ENCODE data around the gene ABCA9.
"Not testable (repeated sequence)": the region's sequence is repeated elsewhere in the genome, so short reads cannot be mapped to it uniquely, and the experiment has no call there.

Gene ABCA9

DNA sequence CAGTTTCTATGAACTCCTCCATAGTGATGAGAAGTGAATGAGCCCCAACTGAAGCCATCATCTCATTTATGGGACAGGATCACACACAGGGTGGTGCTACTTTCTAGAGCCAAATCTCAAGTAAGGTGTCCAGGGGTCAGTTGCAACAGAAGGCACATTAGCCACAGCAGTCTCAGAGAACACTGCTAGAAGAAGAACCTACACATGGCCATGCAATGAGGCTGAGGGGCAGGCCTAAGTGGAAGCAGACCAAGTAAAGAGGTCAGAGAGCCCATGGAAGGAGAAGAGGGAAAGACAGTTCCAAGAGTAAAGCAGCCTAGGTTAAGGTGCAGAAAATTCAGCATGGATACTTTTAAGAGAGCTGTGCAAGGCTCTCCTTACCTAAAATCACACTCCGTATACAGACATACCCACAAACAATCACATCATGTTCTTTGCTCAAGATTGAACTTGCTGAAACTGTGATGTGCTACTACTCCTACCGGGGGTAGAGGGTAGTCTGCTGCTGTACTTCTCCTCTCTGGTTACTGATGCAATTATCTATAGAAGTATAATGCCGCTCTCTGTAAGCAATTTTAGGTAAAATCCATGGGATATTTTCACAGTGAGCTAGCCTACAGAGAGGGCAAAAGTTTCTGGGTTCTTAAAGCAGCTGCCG lies 107.3 kb downstream of the ABCA9 start:
- no peak for DNase-seq

DNA sequence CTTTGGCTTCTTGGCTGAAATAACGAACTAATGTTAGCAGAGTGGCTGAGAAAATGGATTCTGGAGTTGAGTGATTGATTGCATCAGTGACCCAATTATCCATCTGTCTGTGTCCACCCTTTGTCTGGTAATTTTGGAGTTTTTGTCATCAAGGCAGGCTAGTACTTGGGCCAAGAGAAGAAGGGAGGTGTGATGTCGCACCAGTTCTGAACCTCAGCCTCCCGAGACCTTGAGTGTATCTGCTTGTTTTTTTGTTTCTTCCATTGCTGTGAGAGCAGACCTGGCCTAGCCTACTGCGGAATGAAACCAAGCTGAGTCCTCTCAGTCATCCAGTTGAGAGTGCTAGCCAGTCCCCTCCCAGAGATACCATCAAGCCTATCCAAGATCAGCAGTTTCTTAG lies 110.0 kb downstream of the ABCA9 start:
- DNase-seq, result no peak

DNA sequence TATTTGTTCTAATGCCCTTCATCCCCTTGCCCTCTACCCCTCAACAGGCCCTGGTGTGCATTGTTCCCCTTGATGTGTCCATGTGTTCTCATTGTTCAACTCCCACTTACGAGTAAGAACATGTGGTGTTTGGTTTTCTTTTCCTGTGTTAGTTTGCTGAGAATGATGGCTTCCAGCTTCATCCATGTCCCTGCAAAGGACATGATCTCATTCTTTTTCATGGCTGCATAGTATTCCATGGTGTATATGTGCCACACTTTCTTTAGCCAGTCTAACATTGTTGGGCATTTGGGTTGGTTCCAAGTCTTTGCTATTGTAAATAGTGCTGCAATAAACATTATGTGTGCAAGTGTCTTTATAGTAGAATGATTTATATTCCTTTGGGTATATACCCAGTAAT lies 112.9 kb downstream of the ABCA9 start:
- not testable (repeated sequence) for DNase-seq

DNA sequence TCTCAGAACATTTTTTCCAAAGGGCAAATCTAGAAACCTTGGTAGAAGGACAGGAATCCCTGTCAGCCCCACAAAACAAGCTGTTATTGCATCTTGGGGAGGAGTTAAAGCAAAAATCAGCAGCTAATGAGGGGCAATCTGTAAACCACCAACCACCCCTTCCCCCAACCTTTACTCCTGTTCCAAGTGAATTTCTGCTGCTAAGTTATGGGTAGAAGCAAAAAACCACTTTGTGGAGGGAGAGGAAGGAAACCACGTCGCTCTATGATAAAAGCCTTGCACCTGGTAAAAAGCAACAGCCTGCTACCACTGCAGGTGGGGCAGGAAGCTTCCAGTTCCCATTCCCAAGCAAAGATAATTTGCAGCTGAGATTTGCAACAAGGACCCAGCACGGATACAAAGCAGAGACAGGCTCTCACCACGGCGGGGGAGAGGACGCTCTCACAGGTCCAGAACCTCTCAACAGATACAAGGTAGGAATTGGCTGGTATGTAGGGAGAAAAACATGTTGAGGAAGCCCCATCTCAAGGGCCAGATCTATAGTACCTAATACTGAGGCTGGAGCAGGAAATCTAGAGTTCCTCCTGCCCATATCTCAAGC lies 116.2 kb downstream of the ABCA9 start:
- no peak for DNase-seq

DNA sequence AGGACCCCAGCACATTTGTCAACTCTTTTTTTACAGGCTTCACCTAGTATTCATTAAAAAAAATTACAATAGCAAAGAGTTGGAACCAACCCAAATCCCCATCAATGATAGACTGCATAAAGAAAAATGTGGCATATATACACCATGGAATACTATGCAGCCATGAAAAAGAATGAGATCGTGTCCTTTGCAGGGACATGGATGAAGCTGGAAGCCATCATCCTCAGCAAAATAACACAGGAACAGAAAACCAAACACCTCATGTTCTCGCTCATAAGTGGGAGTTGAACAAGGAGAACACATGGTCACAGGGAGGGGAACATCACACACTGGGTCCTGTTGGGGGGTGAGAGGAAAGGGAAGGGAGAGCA lies 116.9 kb downstream of the ABCA9 start:
- DNase-seq, result not testable (repeated sequence)

DNA sequence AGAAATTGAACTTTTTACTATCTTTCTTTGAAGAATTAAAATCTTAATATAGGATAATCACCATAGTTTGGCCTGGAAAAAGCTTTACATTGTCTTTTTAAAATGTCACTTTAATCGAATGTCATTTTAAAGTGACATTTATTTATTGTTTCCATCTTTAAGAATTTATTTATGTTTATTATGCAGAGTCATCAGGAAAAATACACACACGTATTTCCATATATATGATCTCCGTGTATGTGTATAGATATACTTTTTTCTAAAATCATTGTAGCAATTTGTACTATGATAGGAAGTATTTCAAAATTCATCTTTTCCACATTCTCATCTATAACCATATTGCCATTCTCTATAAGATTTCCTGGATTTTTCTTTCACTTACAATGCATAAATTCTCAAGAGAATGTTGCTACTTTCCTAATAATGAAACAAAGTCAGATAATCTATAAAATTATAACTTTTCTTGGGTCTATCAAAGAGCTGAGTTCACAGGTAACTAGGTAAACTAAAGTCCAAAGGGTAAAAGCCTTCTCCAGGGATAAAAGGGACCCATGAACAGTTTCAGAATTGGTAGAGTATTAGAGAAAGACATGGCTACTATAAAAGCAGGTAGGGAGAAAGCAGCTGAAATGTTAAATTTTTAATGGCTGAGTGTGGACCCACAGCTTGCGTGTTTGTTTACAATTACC lies 117.5 kb downstream of the ABCA9 start:
- DNase-seq, result no peak

DNA sequence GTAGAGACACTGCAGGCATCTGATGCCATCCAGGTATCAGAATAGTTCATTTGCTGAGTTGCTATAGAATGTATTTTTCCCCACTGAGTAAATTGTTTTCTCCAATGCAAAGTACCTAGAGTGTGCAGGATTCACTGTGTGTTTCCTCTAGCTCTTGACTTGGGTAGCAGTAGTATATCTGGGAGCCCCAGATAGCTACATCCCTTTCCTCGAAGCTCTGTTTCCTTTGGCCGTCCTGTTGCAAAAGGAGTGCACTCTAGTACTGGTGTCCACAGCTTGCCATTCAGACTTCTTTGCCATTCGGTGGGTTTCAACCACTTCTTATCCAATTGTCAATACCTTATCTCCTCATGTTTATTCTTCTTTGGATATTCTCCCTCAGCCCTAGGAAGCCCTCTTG lies 118.3 kb downstream of the ABCA9 start:
- DNase-seq, result no peak

DNA sequence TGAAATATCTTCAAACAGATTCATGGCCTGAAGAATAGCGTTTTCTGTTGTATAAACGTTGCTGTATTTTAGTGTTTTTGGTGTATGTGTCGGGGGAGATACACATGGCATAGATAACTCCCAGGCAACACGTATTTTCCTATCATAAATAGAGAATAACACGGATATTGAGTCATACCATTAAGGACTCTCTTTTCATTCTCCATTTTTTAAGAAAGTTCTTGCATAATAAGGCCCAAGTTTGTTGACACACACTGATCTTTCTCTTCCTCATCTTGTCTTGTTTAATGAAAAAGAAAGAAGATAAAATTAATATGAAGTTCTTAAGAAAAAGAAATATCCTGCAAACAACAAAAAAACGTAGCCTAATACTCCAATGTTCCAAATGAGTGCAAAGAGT lies 119.0 kb downstream of the ABCA9 start:
- no peak for DNase-seq

DNA sequence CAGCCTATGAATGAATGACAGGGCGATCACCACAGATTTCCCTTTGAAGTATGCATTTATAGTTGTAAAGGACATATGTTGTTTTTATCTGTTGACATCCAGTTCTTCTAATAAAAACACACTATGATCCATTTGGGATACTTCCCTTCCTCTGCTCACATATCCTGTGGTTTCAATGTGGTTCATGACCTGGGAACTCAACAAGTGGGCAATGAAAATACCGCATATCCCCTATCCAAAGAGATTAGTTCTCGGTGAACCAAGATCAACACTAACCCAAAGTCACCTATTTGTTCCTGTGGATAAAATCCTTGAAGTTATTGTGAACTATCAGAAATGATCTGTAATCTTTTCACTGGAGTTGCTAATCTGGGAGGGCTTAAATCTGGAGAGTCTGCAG lies 121.5 kb downstream of the ABCA9 start:
- no peak for DNase-seq

DNA sequence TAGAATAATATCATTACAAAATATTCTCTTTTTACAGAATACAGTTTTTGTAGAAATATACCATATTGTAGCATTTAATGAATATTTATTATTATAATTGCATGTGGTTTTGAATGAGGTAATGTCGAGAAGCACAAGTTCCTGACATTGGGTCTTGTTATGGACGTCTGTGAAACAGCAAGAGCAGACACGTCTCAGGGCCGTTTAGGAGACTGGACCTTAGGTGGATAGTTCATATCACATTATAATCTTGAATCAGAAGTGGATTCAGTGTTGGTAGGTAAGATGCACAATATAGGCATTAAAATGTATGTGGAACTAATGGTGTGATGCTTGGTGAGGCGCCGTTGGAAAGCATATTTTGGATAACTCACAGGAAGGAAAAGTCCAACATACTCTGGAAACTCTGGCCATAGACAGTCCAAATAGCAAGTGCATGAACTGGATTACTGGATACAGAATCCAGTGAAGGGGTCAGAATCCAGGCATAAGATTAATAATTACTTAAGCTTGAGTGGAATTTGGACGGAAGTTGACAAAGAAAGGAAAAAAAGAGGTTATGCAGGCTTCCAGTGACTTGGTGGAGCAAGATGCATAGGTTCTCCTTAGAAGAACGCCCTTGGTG lies 122.7 kb downstream of the ABCA9 start:
- DNase-seq, result no peak

DNA sequence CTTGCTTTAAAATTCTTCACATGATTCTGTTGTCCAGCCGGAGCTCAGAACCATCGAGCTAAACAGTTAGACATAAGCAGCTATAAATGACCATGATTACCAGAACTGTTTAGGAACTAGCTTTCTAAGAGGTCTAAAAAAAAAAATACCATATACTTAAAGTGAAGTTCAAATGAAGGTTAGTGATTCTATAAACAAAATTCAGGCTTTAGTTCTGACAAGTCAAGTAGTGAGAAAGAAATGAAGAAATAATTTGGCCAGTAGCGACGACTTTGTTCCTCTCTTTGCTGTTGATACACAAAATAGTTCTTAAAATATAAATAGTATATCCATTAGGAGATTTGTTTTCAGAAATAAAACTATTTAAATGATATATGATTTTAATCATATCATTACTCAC lies 133.2 kb downstream of the ABCA9 start:
- DNase-seq, result no peak

DNA sequence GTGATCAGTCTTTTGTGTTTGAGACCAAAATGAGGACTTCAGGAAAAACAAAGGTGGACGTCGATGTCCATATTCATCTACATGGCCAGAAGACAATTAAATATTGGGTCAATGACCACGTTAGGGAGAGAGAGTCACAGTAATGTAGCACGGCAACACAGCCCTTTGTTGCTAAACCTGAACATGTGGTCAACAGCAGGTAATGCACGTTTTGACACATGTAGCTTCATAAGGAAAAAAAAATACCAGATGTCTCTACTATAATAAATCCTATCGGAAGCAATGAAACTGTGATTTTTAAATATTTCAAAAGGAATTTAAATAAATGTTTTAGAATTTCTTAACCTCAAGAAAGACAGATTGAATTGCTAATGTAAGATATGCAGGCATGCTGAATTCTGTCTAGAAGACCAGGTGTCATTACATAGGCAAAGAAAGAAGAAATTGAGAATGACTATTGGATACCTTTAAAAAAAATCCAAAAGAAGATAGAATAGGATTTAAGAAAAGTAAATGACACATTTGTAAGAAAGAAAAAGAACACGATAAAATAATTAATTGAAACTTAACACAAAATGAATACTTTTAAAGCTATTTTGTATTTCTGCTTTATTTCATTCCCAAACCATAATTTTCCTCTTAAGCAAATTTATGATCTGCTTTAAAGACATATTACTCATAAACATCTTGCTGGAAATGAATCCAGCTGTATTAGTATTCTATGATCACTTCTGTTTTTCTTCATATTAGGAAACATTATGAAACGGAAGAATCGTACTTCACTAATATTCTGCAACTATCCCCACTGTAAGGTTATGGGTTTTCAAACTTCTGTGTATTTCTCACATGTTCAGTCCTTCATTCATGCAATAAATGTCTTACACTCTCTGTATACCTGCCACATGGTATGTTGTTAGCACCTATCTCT lies 135.7 kb downstream of the ABCA9 start:
- DNase-seq, result no peak

Measured in T-helper 9 cell (primary cell).